ENCODE data around the gene SERPINA12.
"Not testable (repeated sequence)": the region's sequence is repeated elsewhere in the genome, so short reads cannot be mapped to it uniquely, and the experiment has no call there.

SERPINA12 gene

DNA sequence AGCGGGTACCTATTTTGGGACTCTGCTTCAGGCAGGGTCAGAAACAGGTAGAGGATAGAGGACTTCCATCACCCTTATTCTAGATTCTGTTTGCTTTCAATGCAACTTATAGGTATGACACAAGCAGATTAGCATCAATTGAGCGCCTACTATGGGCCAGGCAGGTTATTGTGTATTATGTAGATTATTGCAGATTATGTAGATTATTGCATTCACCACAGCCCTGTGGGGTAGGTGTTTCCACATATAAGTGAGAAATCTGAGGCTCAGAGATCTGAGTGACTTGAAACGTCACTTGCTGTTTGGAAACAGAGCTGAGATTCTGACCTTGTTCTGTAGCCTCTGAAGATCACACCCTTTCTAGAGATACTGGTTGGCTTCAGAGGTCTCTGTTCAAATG lies 26.2 kb upstream of the SERPINA12 start:
- no peak for DNase-seq

- DNase-seq = no peak
Observed at GRCh38 chr14:94532447-94532846, 23.2 kb upstream of the SERPINA12 start.

DNA sequence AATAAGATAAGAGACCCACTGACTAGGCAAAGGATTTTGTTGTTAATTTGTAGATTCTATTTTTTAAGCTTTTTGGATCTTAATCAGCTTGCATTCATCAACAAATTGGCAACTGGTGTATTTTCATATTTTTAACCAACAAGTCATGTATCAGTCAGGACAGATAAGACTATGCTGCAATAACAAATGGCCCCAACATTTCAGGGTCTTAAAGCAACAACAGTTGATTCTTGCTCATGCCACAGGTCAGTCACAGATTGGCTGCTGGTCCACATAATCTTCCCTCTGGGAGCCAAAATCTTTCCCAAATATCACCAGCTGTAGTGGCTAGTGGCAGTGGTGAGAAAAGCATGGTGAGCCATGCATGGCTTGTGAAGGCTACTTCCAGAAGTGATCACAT lies 21.9 kb upstream of the SERPINA12 start:
- no peak for DNase-seq

DNA sequence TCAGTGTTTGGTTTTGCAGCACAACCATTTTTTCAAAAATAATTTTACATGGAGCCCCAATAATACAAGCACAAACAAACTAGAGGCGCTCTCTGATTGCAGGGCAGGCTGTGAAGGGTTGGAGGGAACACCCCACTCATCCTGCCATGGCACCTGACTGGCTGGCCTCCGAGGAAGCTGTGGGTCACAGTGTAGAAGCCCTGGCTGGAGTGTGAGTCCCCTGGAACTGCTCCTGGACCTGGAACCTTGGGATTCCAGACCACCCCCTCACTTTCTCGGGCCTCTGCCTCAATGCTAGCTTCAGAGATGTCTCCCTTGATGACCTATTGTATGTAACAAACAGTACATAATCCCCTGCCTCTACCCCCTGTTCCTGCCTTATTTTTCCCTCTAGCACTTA lies 14.8 kb upstream of the SERPINA12 start:
- DNase-seq = no peak

GRCh38 chr14:94523265-94523664 lies 14.0 kb upstream of the SERPINA12 start:
- no peak for DNase-seq

DNA sequence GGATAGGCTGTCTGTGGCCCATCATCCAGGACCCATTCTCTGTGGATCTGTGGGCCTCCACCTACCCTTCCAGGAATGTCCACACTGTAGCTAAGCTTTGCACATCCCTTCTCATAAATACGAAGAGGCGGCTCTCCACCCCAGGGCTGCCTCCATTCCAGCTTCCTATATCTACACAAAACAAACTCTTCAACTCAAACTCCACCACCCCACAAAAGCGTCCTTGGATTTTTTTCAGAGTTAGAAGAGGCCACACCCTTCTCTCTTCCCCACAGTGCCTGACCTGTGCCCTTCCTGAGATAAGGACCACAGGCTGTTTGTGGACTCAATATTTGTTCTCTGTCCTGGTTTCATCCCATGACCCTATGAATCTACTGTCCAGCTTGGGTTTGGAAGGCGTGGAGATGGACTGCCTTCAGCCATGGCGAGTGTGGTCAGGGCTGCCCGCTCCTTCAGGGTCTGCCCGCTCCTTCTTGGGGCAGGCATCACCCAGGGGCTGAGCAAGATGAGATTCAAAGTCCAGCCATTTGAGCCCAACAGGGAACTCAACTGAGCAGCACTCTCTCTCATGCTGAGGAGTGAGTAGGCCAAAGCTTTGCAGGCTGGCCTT lies 13.0 kb upstream of the SERPINA12 start:
- DNase-seq = no peak

DNA sequence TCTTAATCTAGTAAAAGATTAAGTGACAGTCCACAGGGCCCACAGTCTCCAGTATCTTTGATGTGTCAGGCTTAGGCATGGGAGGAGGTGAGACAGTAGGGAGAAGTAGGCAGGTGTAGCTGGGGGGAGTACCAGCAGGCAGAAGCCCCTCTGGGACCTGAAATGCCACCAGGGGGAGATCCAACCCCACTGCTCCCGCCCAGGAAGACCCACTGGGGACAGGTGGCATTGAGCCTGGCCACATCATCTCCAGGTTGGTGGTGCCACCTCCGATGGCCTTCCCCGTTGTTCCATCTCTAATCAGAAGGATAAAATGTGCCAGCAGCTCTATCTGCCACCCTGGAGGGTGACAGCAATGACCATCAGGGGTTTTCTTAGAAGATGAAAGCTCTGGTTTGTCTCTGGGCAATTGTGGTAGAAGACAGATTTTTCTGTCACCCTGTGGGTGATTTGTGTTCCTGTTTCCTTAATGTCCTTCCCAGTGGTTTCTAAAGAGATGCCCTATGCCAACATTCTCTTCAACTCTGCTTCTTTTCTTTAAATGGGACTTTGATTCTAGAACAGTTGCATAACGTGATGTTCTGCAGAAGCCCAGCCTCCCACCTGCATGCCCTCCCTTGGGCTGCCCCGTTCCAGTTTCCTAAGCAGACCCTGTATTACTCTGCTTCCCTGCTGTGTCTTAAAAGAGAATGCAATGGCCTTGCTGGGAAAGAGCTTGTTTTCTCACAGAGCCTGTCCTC lies 12.3 kb upstream of the SERPINA12 start:
- DNase-seq = no peak

DNA sequence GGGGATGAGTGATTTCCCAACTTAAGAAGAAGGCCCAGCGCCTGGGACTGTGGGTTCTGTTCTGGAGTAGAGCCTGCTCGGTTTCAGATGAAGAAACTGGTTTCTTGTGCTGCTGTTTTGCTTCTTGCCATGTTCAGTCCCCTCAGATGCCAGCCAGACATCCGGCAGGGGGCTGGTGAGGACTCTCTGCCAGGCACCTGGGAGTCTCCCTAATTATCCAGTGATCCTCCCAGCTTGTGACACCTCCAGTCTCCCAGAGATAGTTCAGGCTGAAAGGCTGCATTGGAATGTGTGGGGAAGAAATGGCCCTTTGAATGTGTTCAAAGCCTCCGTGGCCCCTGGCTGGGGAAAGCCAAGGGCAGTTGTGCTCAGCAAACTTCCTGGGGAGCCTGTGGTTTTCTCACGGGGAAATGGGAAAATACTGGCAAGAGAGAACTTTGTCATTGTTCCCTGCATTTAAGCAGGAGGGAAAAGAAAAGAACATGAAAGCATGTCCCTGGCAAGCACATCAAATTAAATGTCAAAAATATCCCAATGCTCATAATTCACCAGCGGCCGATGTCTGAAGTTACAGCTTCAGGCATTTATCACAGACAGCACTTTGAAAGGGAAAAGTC lies 8.5 kb upstream of the SERPINA12 start:
- DNase-seq = no peak

DNA sequence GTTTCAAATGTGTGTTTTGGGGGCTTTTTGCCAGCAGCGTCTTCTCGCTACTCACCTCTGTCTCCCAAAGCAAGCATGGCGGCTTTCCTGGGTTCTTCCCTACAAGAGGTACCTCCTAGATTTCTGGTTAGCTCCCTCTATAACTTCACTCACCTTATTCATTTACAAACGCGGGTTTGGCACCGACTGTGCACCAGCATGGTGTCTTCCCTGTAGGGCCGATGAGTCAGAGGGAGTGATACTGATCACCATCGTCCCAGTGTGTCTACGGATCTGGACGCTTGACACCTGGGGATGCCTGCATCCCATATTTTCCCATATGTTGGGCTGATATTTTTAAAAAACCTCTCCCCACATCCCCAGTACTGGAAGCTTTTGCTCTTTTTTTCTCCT lies 8.0 kb upstream of the SERPINA12 start:
- no peak for DNase-seq

GRCh38 chr14:94515856-94516255 lies 6.6 kb upstream of the SERPINA12 start:
- DNase-seq = no peak

GRCh38 chr14:94515426-94515825 lies 6.2 kb upstream of the SERPINA12 start:
- no peak for DNase-seq

- no peak for DNase-seq
Observed at GRCh38 chr14:94514351-94514750, 5.1 kb upstream of the SERPINA12 start.

- not testable (repeated sequence) for DNase-seq
Observed at GRCh38 chr14:94510481-94510880, 1.2 kb upstream of the SERPINA12 start.

DNA sequence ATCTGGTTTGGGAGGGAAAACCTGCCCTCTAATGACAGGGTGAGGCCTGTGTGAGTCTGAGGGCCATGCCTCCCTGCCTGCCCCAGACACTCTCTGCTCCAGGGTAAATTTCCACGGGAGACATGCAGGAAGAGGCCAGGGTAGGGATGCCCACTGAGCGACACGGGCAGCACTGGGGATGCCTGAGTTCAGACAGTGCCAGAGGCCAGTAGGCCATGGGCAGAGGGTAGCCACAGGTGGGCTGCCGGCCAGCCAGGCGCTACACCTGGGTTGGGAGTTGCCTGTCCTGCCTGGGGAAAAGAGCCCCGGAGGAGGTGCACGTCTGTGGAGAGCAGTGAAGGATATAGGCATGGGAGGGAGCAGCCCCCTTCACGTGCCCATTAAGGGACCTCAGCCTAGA lies 3.6 kb downstream of the SERPINA12 start:
- DNase-seq = no peak

GRCh38 chr14:94505206-94505605 lies 4.1 kb downstream of the SERPINA12 start:
- DNase-seq = no peak

DNA sequence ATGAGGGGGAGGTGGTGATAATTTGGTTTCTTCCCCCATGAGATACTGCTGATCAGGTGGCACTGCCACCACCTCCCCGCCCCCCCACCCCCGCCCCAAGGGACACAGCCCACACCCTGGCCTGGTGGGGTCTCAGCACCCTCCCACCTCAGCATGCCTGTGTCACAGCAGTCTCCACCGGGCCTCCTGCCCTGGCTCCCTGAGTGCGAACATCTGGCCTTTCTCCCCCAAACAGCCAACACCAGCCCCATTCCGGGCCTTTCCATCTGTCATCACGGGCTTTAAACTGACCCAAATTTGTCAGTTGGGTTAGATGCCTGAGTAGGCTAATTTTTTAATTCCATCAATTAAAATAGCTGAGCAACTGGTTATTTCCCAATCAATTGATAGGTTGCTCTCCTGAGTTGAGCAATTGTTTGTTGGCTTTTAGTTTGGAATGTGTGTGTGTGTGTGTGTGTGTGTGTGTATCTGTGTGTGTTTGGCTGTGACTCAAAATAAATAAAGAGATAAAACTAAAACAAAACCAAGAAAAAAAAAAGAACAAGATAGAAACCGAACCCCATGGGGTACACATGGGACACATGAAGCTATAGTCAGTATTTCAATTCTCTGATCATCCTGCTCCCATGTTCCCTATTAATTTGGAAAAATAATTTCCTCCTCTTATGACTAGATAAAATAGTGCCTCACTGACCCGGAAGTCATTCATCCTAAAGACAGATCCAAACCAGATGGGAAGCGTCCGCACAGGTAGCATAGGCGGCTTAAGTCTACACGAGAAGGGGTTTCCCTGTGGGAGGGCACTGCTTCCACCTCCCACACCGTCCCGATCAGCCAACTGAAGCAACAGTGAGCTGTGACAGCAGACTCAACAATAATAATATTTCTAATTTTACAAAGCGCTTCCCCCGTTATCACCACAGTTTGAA lies 7.4 kb downstream of the SERPINA12 start:
- no peak for DNase-seq

DNA sequence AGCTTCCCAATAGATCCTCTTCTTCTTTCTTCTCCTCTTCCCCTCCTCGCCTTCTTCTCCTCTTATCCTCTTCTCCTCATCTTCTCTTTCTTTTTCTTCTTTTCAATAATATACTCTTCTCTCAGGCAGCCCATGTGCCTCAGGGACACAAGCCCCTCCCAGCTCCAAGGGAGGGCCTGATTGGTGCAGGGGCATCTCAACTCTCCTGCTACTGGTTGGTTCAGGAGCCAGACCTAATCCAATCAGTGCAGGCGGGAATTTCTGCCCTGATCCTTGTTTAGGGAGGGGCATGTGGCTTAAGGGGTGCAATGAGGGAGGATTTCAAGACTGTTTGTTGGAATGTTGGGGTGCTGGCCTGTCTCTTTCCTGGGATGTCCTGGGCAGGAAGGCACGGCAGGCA lies 9.0 kb downstream of the SERPINA12 start:
- no peak for DNase-seq

GRCh38 chr14:94499673-94500072 lies 9.6 kb downstream of the SERPINA12 start:
- no peak for DNase-seq

DNA sequence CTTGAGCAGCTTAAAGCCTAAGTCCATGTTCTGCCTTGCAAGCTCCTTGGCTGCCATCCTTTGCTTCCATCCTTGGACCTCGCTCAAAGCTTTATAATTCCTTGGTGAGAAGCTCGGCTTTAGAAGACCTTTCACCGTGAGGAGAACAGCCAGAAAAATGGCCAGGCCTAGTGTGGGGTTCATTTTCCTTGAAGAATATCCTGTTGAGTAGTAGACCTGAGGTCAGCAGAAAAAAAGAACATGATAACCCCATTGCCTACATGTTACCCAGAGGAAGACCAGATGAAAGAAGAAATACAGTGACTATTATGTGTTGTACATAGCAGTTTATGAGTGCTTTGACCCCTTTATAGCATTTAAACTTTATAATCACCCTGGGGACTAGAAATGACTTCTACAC lies 11.1 kb downstream of the SERPINA12 start:
- no peak for DNase-seq

DNA sequence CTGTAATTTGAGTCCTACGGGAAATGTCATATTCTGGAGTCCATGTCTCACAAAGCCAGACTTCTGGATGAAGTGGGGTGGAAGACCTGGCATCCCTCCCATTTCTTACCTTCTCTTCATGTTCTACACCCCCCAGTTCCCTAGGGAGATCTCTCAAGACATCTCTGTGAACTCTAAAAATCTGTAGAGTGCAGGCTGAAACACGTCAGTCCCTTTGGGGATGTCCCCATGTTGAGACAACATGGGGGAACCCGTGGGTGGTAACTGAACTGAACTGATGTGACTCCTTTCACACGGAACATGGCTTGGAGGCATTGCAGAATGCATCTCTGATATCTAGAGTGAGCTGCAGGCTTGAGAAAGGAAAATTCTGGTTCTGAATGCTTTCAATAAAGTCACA lies 15.2 kb downstream of the SERPINA12 start:
- no peak for DNase-seq

DNA sequence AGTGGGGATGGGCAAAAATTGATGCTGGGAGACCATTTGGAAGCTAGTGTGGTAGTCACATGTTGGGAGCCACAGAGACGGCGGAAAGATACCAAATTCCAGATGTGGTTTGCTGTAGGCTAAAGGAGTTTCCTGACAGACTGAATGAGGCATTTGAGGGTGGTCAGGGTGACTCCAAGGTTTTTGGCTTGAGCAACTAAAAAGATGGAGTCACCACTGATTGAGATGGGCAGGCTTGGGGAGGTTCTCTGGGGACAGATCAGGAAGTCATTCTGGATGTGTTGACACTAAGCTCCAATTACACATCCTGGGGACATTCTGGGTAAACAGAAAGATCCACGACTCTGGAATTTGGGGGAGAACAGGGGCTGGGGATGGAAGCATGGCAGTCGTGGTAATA lies 17.8 kb downstream of the SERPINA12 start:
- DNase-seq = no peak

- no peak for DNase-seq
Observed at GRCh38 chr14:94489336-94489735, 19.9 kb downstream of the SERPINA12 start.

DNA sequence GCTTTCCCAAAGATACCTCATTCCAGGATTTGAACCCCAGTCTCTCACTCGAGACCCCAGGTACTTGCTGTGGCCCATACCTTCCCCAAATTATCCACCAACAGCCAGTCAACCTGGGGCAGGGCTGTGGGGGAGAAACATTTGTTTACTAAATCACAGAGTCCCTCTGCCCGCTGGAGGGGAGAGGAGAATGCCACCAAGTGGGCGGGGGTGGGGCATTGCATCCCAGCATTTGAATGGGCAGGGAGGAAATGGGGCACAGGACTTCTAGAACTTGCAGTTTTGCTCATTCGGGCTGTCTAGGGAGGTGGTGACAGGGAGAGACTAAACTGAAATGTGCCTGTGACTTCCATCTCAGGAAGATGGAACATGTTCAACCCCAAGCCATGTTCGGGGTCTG lies 22.4 kb downstream of the SERPINA12 start:
- DNase-seq = no peak

Data from GOT3 (cell line).